Testis (tissue), 2 donors: ENCODE measurements around the gene C2orf92.

Source experiments
- POLR2A ChIP-seq: fragments of 450-650 bp; IDR thresholded peaks from one replicate; pipeline ENCODE4 v1.6.1; 2017; ENCODE audit warnings: antibody characterized with exemption, mild to moderate bottlenecking, moderate library complexity
- TF ChIP-seq, protein P1 (sequence below), 3 experiments: fragments of 450-650 bp in 2 of 3; fragments of 200-600 bp in 1 of 3; sonication (generic) in 1 of 3; IDR thresholded peaks; one replicate each; pipeline ENCODE4 v1.5.1; 2016 to 2019; ENCODE audit warnings: antibody characterized with exemption in 3 of 3, mild to moderate bottlenecking in 2 of 3, moderate library complexity in 1 of 3

DNA sequence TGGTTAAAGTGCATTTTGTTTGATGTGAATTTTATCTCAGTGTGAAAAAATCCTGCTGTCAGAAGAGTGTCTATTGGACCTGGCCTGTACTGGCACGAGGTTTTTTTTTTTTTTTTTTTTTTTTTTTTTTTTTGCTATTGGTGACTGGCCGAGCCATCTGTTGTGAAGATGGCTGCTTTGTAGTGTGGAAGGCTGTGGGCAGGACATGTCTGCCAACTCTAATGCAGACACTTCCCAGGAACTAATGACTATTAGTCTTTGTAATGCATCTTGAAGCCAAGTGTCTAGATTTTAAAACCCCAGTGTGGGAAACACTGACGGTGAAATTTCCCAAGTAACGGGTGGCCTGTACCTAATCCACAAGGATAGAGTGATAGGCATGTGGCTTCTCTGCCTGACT lies 78.2 kb downstream of the C2orf92 start:
- TF ChIP-seq, protein P1, sequence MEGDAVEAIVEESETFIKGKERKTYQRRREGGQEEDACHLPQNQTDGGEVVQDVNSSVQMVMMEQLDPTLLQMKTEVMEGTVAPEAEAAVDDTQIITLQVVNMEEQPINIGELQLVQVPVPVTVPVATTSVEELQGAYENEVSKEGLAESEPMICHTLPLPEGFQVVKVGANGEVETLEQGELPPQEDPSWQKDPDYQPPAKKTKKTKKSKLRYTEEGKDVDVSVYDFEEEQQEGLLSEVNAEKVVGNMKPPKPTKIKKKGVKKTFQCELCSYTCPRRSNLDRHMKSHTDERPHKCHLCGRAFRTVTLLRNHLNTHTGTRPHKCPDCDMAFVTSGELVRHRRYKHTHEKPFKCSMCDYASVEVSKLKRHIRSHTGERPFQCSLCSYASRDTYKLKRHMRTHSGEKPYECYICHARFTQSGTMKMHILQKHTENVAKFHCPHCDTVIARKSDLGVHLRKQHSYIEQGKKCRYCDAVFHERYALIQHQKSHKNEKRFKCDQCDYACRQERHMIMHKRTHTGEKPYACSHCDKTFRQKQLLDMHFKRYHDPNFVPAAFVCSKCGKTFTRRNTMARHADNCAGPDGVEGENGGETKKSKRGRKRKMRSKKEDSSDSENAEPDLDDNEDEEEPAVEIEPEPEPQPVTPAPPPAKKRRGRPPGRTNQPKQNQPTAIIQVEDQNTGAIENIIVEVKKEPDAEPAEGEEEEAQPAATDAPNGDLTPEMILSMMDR (IDR thresholded peaks at IDR 0.05), result no peak
- no peak for TF ChIP-seq POLR2A
